ENCODE results near the gene POLR2E. TPM values are rescaled to one million over a fixed set of nuclear protein-coding genes. Genes with fewer than 3 reads are reported as not detected.

The POLR2E gene
- total RNA-seq, 4 donors from 2014 or later, result 118 to 263 (median 228) TPM

GRCh38 chr19:1058112-1058511 is 37.1 kb downstream of the POLR2E start:
- TF ChIP-seq POLR2A (IDR thresholded peaks at IDR 0.05), result no peak
- no peaks in the 10 kb centered on the region for H3K4me1 ChIP-seq
- in situ Hi-C loops (cut with MboI; ENCODE audit: low sequenced_read_pairs in 4 of 4), result no loop called here
- ATAC-seq (no peak), DNase-seq (no peak)
- peaks cover 0 to 59% of the 10 kb centered on the region in 2 donors for H3K36me3 ChIP-seq
- H3K27me3 ChIP-seq, result no peaks in the 10 kb centered on the region
- peaks cover 5 to 28% (median 6%) of the 10 kb centered on the region in 3 donors for H3K9me3 ChIP-seq
- intact Hi-C loops (cut with DNase I; ENCODE audit: low total_unique reads), result no loop called here
- H3K27ac ChIP-seq, result no peak overlapping the region
- no peak overlapping the region for H3K4me3 ChIP-seq

DNA sequence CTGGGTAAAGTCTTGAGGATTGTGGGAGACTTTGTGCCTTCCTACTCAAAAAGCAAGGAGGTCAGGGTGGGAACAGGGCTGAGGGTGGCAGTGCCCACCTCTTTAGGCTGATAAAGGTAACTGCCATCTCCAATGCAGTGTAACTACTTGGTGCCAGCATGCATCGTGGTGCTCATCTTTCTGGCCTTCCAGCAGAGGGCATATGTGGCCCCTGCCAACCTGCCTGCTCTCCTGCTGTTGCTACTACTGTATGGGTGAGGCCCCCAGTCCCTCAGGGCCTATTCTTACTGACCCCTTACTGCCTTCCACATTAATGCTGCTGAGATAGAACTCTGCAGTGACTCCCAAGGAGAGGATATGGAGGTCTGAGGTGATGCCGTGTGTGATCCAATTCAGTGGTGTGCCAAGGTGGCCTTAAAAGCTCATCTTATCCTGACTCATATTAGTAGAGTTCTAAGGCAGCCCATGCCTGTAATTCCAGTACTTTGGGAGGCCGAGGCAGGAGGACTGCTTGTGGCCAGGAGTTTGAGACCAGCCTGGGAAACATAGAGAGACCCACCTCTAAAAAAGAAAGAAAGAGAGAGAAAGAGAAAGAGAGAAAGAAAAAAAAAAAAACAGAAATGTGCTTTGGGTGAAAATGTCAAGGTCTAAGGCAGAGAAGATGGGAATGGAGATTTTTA is 37.9 kb downstream of the POLR2E start:
- in situ Hi-C loops (cut with MboI; ENCODE audit: low sequenced_read_pairs in 4 of 4) (no loop called here), intact Hi-C loops (cut with DNase I; ENCODE audit: low total_unique reads) (no loop called here)
- Histone ChIP-seq H3K4me3 (no peak overlapping the region), H3K27me3 (no peaks in the 10 kb centered on the region), H3K4me1 (no peaks in the 10 kb centered on the region), H3K9me3 (peaks cover 5 to 28% (median 6%) of the 10 kb centered on the region in 3 donors), H3K36me3 (peaks cover 0 to 59% of the 10 kb centered on the region in 2 donors), H3K27ac (no peak overlapping the region)
- ATAC-seq (no peak), DNase-seq (no peak)
- no peak for TF ChIP-seq POLR2A (IDR thresholded peaks at IDR 0.05)
- no peak for TF ChIP-seq CTCF (IDR thresholded peaks at IDR 0.05 in 4 of 5, conservative IDR thresholded peaks at IDR 0.05 in 1 of 5)

DNA sequence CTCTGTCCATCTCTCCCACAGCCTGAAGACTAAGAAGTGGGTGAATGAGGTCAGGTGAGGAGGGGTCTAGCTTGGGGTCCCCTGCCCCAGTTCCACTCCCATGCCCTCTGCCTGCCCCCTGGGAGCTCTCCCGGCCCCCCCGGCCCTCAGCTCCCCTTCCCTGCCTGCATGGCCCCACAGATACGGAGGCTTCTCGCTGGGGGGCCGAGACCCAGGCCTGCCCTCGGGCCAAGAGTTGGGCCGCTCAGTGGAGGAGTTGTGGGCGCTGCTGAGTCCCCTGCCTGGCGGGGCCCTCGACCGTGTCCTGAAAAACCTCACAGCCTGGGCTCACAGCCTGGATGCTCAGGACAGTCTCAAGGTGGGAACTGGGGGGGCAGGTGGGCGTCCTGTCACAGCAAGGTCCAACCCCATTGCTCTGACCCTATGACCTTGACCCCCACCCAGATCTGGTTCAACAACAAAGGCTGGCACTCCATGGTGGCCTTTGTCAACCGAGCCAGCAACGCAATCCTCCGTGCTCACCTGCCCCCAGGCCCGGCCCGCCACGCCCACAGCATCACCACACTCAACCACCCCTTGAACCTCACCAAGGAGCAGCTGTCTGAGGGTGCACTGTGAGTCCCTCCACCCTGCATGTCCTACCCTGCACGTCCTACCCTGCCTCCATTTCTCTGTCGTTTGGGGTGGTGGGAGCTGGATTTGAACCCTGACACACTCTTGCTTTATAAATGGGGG is 39.1 kb downstream of the POLR2E start:
- peaks cover 5 to 28% (median 6%) of the 10 kb centered on the region in 3 donors for H3K9me3 ChIP-seq
- in situ Hi-C loops (cut with MboI; ENCODE audit: low sequenced_read_pairs in 4 of 4), result no loop called here
- no peak for TF ChIP-seq CTCF (IDR thresholded peaks at IDR 0.05 in 4 of 5, conservative IDR thresholded peaks at IDR 0.05 in 1 of 5)
- TF ChIP-seq POLR2A (IDR thresholded peaks at IDR 0.05), result no peak

GRCh38 chr19:1055028-1055425 is 40.1 kb downstream of the POLR2E start:
- H3K4me3 ChIP-seq, result no peak overlapping the region
- DNase-seq (no peak), ATAC-seq (no peak)
- H3K36me3 ChIP-seq, result peaks cover 0 to 59% of the 10 kb centered on the region in 2 donors
- H3K27me3 ChIP-seq, result no peaks in the 10 kb centered on the region
- peaks cover 5 to 28% (median 6%) of the 10 kb centered on the region in 3 donors for H3K9me3 ChIP-seq
- no peak for TF ChIP-seq POLR2A (IDR thresholded peaks at IDR 0.05)
- no peak for TF ChIP-seq CTCF (IDR thresholded peaks at IDR 0.05 in 4 of 5, conservative IDR thresholded peaks at IDR 0.05 in 1 of 5)
- in situ Hi-C loops (cut with MboI; ENCODE audit: low sequenced_read_pairs in 4 of 4) (no loop called here), intact Hi-C loops (cut with DNase I; ENCODE audit: low total_unique reads) (no loop called here)
- no peaks in the 10 kb centered on the region for H3K4me1 ChIP-seq
- H3K27ac ChIP-seq, result no peak overlapping the region

More for the DNA sequence above, 39.1 kb downstream of the POLR2E start:
- intact Hi-C loops (cut with DNase I; ENCODE audit: low total_unique reads), result no loop called here
- ATAC-seq, result no peak
- no peak overlapping the region for H3K4me3 ChIP-seq
- DNase-seq, result no peak
- H3K4me1 ChIP-seq, result no peaks in the 10 kb centered on the region
- peaks cover 0 to 59% of the 10 kb centered on the region in 2 donors for H3K36me3 ChIP-seq
- H3K27me3 ChIP-seq, result no peaks in the 10 kb centered on the region
- no peak overlapping the region for H3K27ac ChIP-seq
